Measurements from ENCODE around the gene HS3ST1.

DNA sequence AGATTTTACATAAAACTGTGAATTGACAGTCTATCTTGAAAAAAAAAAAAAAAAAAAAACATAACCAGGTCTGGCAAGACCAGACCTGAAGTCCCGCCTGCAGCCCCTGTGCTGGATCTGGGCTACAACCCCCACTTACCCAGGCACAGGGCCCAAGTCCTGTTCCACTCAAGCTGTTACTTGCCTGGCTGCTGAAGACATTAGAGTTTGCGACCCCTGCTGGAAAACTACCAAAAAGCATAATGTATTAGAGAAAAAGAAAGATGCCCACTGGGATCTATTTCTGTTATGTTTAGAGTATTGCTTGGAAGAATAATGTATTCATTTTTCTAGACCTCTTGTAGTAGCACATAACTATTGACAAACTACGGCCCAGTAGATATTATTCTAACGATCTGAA, 4.7 kb downstream of the HS3ST1 start:
- TF ChIP-seq, protein P1, sequence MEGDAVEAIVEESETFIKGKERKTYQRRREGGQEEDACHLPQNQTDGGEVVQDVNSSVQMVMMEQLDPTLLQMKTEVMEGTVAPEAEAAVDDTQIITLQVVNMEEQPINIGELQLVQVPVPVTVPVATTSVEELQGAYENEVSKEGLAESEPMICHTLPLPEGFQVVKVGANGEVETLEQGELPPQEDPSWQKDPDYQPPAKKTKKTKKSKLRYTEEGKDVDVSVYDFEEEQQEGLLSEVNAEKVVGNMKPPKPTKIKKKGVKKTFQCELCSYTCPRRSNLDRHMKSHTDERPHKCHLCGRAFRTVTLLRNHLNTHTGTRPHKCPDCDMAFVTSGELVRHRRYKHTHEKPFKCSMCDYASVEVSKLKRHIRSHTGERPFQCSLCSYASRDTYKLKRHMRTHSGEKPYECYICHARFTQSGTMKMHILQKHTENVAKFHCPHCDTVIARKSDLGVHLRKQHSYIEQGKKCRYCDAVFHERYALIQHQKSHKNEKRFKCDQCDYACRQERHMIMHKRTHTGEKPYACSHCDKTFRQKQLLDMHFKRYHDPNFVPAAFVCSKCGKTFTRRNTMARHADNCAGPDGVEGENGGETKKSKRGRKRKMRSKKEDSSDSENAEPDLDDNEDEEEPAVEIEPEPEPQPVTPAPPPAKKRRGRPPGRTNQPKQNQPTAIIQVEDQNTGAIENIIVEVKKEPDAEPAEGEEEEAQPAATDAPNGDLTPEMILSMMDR (IDR thresholded peaks at IDR 0.05): peak in 2 of 6 experiments; percentile 18 to 44
- no peak for TF ChIP-seq POLR2A (IDR thresholded peaks at IDR 0.05)
